NK-92 (cell line): ENCODE measurements around the gene PPP2R5C.
"Not testable (repeated sequence)": the region's sequence is repeated elsewhere in the genome, so short reads cannot be mapped to it uniquely, and the experiment has no call there.

Experiments used
- DNase-seq: peaks from one replicate; lab custom pipeline; 2025; ENCODE audit not compliant: unreplicated experiment; lab: John Stamatoyannopoulos, UW

Gene PPP2R5C

DNA sequence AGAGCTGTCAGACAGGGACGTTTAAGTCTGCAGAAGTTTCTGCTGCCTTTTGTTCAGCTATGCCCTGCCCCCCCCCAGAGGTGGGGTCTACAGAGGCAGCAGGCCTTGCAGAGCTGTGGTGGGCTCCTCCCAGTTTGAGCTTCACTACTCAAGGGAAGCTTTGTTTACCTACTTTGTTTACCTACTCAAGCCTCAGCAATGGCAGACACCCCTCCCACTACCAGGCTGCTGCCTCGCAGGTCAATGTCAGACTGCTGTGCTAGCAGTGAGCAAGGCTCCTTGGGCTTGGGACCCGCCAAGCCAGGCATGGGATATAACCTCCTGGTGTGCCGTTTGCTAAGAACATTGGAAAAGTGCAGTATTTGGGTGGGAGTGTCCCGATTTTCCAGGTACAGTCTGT is 11.8 kb upstream of the PPP2R5C start:
- not testable (repeated sequence) for DNase-seq

DNA sequence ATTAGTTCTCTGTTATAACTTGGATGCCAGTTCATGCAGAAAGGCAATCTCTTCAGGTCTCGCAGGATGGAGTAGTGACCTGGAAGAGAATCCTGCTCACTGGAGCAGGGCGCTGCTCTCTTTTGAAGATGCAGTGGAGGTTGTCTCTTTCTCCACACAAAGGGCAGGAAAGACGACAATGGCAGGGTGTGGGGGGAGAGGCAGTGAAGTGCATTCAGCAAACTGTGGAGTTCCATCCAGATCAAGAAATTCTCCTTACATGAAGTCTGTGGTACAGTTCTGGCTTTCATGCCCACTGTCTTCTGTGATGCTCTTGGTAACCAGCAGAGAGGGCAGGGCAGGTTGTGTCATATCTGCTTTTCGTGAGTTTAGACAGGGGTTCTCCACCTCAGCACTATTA is 6.6 kb upstream of the PPP2R5C start:
- no peak for DNase-seq

DNA sequence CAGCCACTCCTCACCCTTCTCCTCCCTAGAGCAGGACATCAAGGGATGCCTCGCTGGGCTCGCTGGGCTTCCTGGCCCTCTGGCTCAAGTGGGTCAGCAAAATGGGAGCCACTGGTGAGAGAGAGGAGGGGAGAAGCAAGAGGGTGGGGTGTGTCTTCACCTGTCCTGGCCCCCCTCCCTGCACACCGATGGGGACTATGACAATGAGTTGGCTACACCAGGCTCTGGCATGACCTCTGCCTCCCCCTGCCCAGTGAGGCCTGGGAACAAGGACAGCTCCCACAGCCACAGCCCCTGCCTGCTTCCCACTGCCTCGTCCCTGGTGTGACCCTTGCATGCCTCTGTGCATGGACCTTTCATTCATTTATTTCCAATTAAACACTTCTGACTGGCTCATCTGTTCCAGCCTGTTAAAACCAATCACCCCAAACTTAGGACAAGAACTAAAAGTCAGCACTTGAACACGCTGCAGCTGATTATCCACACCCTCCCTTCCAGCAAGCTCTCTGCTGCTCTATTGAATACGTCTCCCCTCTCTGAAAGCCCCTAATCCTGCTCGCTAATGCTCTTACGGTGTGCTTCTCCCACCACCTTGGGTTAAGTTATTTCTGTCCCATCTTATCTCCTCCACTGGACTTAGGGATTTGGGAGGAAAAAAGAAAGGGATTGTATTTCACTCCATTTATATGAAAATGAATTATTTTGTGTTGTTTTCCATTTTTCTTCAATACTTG is 5.8 kb upstream of the PPP2R5C start:
- no peak for DNase-seq

DNA sequence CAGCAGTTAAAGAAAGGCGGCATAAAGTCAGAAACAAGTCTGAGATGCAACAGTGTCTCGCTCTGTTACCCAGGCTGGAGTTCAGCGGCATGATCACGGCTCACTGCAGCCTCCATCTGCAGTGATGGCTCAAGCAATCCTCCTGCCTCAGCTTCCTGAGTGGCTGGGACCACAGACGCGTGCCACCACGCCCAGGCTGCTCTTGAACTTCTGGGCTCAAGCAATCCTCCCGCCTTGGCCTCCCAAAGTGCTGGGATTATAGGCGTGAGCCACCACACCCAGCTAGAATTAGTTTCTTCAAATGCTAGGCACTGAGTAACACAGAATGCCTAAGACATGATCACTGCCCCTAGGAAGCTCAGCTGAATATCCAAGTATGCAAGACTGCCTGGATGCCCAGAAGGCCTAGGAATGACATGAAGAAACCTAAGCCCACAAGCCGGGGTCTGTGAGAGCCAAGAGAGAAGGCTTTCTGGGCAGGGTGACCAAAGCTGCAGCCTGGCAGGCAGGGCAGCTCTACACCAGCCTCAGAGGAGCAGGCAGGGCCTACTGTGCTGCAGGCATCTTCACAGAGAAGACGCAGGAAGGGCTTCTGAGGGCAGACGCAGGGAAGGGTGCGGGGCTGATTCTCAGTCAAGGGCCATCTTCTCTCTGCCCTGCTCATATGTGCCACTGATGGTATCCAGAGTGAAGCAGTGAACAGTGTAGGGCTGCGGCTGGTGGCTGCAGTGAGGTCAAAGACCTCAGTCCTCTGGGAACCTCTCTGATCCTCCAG is 4.3 kb upstream of the PPP2R5C start:
- DNase-seq: no peak

DNA sequence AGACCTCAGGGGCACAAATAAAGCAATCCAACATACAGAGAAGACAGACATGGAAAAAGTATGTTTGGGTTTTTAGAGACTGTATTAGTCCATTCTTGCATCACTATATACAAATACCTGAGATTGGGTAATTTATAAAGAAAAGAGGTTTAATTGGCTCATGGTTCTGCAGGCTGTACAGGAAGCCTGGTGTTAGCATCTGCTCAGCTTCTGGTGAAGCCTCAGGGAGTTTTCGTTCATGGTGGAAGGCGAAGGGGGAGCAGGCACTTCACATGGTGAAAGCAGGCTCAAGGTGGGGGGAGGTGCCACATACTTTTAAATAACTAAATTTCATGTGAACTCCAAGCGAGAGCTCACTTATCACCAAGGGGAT is 3.7 kb upstream of the PPP2R5C start:
- no peak for DNase-seq

DNA sequence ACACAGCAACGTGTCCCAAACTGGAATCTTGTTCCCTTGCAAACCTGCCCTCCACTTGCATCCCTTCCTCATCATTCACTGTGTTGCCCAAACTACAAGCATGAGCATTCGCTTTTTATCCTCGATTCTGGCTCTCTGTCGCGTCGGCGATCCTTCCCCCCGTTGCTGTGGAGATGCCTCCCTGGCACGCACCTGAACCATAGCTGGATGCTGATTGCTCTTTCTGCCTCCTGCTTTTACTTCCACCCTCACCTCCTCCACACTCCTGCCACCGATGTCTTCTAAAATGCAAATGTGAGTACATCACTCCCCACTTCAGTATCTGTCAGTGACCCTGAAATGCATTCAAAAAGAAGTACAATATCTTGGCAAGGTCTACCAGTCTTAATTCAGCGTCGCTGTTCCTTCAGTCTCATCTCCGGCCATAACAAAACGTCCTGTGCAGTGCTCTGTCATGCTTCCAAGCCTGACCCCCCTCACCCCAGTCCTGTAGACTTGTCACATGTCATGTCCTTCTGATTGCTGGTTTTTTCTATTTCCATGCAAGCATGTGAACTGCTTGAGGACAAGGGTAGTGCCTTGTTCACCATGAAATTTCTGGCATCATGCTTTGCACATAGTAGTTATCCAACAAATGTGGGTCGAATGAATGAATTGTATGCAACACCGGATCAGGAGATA is 2.5 kb upstream of the PPP2R5C start:
- no peak for DNase-seq

DNA sequence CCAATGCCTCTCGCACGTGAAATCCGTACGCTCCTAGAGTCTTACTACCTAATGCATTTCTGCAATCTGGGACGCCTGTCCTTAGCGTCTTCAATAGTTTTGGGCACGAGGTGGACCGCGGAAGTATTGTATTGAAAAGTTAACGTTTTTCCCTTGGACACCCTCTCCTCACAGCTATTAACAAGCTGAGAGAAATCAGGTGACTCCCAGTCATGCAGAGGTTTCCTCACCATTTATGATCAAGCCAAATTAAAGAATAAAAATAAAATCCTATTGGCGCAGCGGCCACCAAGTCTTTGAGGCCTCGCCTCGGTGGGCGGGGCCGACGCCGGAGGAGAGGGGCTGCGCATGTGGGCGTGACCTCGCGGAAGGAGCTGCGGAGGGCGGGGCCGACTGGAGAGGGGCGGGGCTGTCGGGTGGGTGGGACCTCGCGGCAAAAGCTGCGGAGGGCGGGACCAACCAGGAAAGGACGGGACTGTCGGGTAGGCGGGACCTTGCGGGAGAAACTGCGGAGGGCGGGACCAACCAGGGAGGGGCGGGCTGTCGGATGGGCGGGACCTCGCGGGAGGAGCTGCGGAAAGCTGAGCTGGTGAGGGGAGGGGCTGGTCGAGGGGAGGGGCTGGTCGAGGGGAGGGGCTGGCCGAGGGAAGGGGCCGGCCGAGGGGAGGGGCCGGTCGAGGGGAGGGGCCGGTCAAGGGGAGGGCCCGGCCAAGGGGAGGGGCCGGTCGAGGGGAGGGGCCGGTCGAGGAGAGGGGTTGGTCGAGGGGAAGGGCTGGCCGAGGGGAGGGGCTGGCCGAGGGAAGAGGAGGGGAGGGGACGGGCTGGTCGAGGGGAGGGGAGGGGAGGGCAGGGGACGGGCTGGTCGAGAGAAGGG is 1.1 kb upstream of the PPP2R5C start:
- peak; percentile 98 for DNase-seq

DNA sequence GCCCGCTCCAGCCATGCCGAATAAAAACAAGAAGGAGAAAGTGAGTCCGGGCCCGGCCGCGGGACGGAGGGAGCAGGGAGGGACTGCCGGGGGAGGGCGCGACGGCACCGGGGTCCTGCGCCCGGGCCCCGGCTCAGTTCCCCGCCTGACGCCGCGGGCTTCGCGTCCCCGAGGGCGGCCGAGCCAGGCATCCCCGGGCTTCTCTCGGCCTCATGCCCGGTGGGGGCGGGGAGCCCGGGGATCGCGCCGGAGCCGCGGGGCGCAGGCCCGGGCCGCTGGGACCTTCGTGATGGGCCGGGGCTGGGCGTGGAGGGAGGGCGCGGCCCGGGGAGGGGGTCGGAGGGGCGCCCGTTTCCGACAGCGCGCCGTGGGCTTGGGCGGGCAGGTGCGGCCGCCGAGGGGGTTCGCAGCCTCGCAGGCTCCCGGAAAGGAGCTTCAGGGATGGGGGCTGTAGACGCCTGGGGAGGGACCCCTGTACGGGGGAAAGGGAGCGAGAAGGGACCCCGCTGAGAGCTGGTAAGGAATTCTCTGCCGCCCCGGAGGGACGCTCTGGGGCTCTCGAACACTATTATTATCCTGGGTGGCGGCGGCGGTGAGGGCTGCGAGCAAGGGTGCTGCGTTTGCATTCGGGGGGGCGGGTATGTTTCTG is 496 bp downstream of the PPP2R5C start:
- DNase-seq: no peak

DNA sequence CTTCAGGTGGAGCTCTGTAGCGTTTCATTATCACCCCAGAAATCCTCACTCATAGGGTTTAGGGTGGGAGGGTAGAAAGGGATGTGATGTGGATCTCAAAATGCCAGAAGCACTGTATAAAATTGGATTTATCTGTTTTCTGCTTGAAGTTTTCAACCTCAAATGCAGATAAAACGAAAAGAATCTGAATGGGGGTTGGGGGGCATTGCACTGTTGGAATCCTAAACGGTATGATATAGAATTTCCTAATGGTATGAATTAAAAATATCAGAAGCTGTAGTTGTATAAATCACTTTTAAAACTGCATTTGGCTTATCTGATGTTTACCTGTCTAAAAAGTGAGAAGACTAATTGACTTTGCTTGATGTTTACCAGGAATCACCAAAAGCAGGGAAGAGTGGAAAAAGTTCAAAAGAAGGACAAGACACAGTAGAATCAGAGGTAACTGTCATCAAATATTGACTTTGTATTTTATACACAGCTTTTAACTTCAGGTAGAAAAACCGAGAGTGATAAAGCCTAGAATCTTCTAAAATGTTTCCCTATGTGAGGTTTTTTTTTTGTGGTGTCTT is 1.1 kb downstream of the PPP2R5C start:
- DNase-seq: no peak

DNA sequence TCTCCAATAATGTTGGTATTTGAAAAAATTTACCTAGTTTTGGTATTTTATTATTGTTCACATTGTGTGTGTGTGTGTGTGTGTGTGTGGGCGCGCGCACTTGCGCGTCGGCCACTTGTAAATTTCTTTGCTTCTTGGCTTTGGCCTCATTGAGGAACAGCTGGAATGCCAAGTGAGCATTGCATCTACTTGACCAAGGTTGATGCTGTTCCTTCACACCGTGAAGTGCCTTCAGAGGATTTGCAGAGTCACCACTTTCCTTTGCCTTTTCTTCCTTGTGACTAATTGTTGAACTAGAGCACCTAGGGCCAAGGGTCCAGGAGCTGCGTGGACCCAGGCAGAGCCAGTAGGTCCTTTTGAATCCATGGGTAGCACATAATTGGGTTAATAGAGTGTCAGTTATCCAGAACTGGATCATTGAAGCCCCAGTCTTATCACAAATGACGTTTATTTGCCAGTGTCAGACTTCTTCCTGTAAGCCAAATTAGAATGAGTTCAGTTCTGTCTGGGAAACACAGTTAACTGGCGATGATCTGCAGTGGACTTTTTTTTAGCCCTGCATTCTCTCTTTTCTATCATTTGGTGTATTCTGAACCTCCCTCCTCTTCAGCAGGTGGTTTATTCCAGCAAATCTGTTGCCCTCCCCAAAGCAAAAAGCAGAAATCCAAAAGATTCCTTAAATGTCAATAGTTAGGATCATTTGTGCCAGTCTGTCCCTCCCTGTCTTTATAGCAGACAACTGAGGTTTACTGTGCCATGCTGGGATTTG is 2.6 kb downstream of the PPP2R5C start:
- no peak for DNase-seq

DNA sequence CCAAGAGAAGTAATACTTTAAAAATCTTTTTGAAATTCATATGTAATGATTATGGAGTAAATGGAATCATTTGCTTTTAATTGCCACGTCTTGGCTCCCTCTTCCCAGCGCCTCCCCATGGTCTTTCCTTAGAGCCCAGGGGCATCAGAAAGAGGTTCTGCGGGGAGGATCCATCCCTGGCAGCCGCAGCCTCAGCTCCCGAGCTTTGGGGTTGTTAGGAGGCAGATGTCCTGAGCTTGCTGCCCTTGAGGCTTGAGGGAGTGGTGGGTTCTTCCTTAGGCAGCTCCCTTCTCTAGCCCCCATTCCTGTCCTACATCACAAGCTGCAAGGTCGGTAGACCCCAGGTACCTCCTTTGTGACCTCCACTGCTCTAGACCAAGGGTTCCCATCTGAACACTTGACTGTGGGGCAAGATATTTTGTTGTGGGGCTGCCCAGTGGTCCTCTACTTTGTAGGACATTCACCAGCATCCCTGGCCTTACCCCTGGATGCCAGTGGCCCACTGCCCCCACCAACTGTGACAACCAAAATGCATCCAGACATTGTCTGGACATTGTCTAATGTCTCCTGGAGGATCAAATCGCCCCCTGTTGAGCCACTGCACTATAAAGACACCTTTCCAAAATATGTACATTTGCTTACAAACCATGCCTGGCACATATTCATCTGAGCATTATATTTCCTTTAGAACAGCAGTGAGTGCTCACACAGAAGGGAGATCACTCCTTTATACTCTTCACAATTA is 6.3 kb downstream of the PPP2R5C start:
- DNase-seq: no peak

DNA sequence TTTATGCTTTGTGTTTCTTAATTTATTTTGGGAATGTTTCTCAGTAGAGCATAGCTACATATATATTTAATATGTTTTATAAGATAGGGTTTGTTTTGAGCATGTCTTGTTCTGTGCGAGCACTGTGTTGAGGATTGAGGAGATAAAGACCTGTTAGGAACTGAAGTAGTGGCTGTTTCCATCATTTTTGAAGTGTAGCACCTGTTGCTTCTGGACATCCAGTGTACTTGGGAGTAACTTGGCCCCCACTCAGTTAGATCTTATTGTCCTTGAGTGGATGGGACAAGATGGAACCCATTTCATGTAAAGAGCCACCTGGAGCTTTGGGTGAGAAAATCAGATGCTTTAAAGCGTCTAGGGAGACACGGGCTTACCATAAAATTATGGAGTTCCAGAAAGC is 8.7 kb downstream of the PPP2R5C start:
- DNase-seq: no peak

DNA sequence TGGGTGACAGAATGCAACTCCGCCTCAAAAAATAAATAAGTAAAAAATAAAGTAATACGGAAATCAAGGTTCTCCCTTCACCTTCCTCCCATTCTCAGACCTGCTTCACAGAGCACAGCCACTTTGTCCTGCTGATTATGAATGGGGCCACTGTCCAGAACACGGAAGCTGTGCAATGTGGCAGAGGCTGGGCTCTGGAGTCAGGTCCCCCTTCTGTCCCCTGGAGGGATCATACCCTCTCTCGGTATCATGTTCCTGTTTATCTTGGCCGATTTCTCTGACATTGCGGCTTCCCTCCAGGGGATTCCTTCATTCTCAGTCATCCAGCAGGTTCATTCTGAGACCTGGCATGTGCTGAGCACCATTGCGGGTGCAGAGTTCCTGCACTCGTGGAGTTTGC is 11.3 kb downstream of the PPP2R5C start:
- DNase-seq: no peak

DNA sequence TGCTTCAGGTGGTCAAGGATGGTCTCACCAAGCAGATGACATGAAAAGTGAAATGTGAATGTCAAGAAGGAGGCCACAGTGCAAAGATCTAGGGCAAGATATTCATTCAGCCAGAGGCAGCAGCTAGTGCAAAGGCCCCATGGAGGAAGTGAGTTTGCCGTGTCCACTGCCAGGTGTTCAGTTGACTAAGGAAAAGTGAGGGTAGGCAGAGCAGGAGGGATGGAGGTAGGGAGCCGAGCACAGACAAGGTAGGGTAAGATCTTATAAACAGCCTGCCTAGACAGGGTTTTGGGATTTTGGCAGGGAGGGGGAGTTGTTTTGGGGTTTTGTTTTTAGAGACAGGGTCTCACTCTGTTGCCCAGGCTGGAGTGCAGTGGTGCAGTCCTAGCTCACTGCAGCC is 11.9 kb downstream of the PPP2R5C start:
- no peak for DNase-seq

DNA sequence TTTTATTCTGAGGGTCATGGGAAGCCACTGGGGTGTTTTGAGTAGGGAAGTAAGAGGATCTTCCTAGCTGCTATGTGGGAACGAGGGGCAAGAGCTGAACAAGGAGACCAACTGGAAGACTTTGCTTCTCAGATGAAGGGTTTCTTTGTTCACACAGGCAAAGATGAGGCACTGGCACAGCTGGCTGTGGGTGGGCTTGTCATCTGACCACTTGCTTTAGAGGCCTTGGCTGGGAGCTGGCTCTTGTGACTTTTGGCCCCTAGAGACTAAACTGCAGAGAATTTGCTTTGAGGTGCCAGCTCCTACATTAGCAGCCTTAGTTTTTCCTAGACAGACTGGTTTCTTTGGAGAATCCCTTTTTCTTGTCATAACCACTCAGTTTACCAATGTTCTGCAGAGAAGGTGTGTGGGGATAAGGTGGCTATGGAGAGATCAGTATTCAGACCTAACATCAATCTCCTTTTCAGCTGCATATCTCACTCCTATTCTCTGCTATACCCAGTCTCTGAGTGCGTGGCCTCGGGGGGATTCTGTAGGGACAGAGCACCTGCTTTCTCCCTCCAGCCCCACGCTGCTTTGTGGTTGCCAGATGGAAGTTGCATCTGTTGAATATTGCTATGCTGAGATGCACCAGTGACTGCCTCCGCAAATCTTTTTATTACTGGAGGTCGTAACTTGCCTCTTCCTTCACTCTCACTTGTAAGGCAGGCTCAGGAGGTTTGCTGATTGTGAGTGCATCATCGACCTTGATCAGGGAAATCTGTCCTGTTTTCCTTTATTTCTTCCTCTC is 12.7 kb downstream of the PPP2R5C start:
- DNase-seq: no peak

DNA sequence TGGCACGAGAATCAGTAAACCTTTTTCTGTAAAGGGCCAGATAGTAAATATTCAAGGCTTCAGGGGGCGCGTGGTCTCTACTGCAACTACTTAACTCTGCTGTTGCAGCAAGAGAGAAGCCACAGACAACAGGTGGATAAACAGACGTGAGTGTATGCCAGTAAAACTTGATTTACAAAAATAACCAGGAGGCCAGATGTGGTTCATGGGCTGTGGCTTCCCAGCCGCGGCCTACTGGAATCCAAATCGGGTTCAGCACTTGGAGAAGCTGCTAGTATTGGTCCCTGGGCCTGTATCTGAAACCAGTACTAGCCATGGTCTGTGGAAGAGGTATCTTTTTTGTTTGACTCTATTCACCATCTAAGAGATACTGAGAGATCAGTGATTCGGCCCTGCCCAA is 13.3 kb downstream of the PPP2R5C start:
- DNase-seq: no peak

DNA sequence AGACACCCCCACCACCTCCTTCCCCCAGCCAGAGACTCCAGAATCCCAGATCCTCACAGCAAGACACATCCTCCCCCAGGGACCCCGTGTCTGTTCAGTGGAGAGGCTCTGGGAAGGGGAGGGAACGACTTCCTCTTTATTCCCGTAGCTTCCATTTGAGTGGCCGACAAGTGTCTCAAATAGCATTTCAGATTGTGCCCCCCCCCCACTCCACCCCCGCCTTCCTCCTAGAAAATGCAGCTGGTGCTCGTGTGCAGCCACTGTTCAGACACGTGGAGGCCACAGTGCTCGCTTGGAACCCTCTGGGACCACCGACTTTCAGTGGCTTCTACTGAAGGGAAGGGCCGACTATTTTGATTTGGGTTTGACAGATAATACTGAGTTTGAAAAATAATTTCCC is 14.3 kb downstream of the PPP2R5C start:
- DNase-seq: no peak

DNA sequence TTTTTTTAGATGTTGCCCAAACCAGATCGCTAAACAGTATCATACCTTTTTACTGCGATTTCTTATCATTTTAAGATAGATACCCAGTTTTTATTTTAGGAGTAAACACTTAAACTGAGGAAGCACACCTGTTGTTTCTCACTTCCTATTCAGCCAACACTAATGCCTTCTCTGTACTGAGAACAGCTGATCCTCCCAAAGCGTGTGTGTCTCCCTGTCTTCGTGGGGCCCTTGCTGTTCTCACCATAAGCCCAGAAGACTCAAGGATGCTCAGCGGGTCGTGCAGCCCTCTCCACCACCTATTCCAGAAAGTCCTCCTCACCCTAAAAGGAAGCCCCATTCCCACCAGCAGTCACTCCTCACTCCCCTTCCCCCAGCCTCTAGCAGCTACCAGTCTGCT is 14.8 kb downstream of the PPP2R5C start:
- DNase-seq: no peak
